K562 (cell line): ENCODE measurements around the gene TSHR. TPM values are rescaled to one million over a fixed set of nuclear protein-coding genes. Genes with fewer than 3 reads are reported as not detected.

ENCODE experiments used
- ATAC-seq: fragments of 200-7000 bp; cut with Tn5 transposase; 3 replicates; pipeline ENCODE4 v1.9.1; 2020; ENCODE audit warnings: moderate library complexity
- BruUV-seq: library from RNA; stranded (reverse); fragments of 400-500 nt; replicated peaks from 2 replicates; lab custom pipeline; 2021; lab: Mats Ljungman, UMichigan
- CTCF ChIA-PET: fragments of 300-600 bp; formaldehyde crosslinking; extraction: SDS; loops from one replicate; lab custom pipeline; 2021; ENCODE audit warnings: low intra/inter-chr PET ratio; lab: Yijun Ruan, JAX
- POLR2A ChIA-PET: fragments of 300-600, 350-650 bp; sonication (Branson Sonifier 250); formaldehyde crosslinking; extraction: SDS; loops from one replicate; lab custom pipeline; 2021; ENCODE audit warnings: antibody characterized with exemption, inconsistent platforms; lab: Yijun Ruan, JAX
- DNase-seq, 4 experiments: peaks; one replicate each; pipeline versions ENCODE4 v3.0.0 to v3.0.0-alpha.2; 2011 to 2018; ENCODE audit warnings: low spot score in 3 of 4, mixed read lengths in 3 of 4; ENCODE audit errors: extremely low read depth in 1 of 4
- FAIRE-seq: peaks from 2 replicates; lab custom pipeline; 2011; peaks lifted over from hg19 to GRCh38; lab: Jason Lieb, UNC
- H2AFZ ChIP-seq: 2 replicates; pipeline ENCODE4 v1.6.0; 2011; ENCODE audit warnings: low read depth, low read length, control low read depth, inconsistent platforms
- H3K27ac ChIP-seq: fragments of 200-600 bp; 3 replicates; pipeline ENCODE4 v1.8.0; 2011; ENCODE audit warnings: low read depth, mild to moderate bottlenecking, control low read depth, inconsistent platforms, low read length, moderate library complexity, mixed read lengths; ENCODE audit errors: extremely low read depth
- H3K27me3 ChIP-seq, 2 experiments: fragments of 300-600 bp in 1 of 2; 2 replicates in 1 of 2; 3 replicates in 1 of 2; pipeline versions ENCODE4 v1.6.0 to v1.8.0; 2011; ENCODE audit warnings: inconsistent platforms in 2 of 2, low read length in 2 of 2, mild to moderate bottlenecking in 1 of 2, mixed read lengths in 1 of 2, moderate library complexity in 1 of 2; ENCODE audit not compliant: control insufficient read depth in 2 of 2, insufficient read depth in 2 of 2
- H3K36me3 ChIP-seq: fragments of 300-600 bp; 3 replicates; pipeline ENCODE4 v1.8.0; 2011; ENCODE audit warnings: mild to moderate bottlenecking, low read length, inconsistent platforms; ENCODE audit not compliant: control insufficient read depth, insufficient read depth
- H3K4me1 ChIP-seq, 2 experiments: fragments of 200-600 bp in 1 of 2; replicated peaks in 1 of 2; 2 replicates in 1 of 2; 3 replicates in 1 of 2; pipeline versions ENCODE4 v1.5.1 to v1.8.0; 2011; ENCODE audit warnings: inconsistent platforms in 2 of 2, low read length in 2 of 2, mild to moderate bottlenecking in 1 of 2, mixed read lengths in 1 of 2, moderate library complexity in 1 of 2; ENCODE audit not compliant: control insufficient read depth in 2 of 2, insufficient read depth in 2 of 2
- H3K4me2 ChIP-seq: 2 replicates; pipeline ENCODE4 v1.6.1; 2011; ENCODE audit warnings: low read length, control low read depth, inconsistent platforms, mixed read lengths; ENCODE audit not compliant: insufficient read depth
- H3K4me3 ChIP-seq: fragments of 200-600 bp; sonication (generic), shearing (Covaris generic); 2 replicates; pipeline ENCODE4 v1.5.1; 2016; ENCODE audit warnings: control low read depth, inconsistent platforms
- H3K79me2 ChIP-seq: fragments of 200-600 bp; 3 replicates; pipeline ENCODE4 v1.8.0; 2011; ENCODE audit warnings: low read length, inconsistent platforms; ENCODE audit not compliant: control insufficient read depth, insufficient read depth
- H3K9ac ChIP-seq, 2 experiments: 2 replicates each; pipeline versions ENCODE4 v1.6.0 to v1.6.1; 2011; ENCODE audit warnings: low read depth in 2 of 2, low read length in 2 of 2, control low read depth in 1 of 2, inconsistent platforms in 1 of 2, mild to moderate bottlenecking in 1 of 2, mixed read lengths in 1 of 2; ENCODE audit not compliant: insufficient read depth in 1 of 2
- H3K9me1 ChIP-seq: one replicate; pipeline ENCODE4 v1.6.0; 2011; ENCODE audit warnings: inconsistent platforms, mild to moderate bottlenecking, low read length, moderate library complexity; ENCODE audit not compliant: control insufficient read depth, insufficient read depth
- H3K9me3 ChIP-seq: replicated peaks from 2 replicates; pipeline ENCODE4 v1.5.1; 2011; ENCODE audit warnings: low read depth, low read length, inconsistent platforms; ENCODE audit not compliant: control insufficient read depth, insufficient read depth
- H4K20me1 ChIP-seq: replicated peaks from 2 replicates; pipeline ENCODE4 v1.6.1; 2011; ENCODE audit warnings: low read length, inconsistent platforms, mixed read lengths; ENCODE audit not compliant: control insufficient read depth, insufficient read depth
- ARID2 ChIP-seq: fragments of 450-650 bp; IDR thresholded peaks from 2 replicates; pipeline ENCODE4 v1.6.1; 2017; ENCODE audit warnings: antibody characterized with exemption, mild to moderate bottlenecking
- ERF ChIP-seq: fragments of 450-650 bp; formaldehyde crosslinking; IDR thresholded peaks from 2 replicates; pipeline ENCODE4 v1.4.0; 2020; ENCODE audit warnings: mild to moderate bottlenecking, mixed read lengths
- GABPA ChIP-seq: fragments of 200-800 bp; sonication (Bioruptor generic); conservative IDR thresholded peaks from 2 replicates; pipeline ENCODE4 v1.6.1; 2016; ENCODE audit warnings: low read depth, missing genetic modification characterization, missing compliant biosample characterization
- MTA3 ChIP-seq: fragments of 450-650 bp; formaldehyde crosslinking; IDR thresholded peaks from 2 replicates; pipeline ENCODE4 v1.6.1; 2017; ENCODE audit warnings: mild to moderate bottlenecking, borderline replicate concordance
- ZFP36 ChIP-seq: fragments of 150-350 bp; IDR thresholded peaks from 2 replicates; pipeline ENCODE4 v1.6.1; 2018; ENCODE audit warnings: low read length, low read depth; ENCODE audit not compliant: partially characterized antibody
- ZFPM2 ChIP-seq: fragments of 250-450 bp; sonication (Bioruptor Pico); IDR thresholded peaks from 2 replicates; pipeline ENCODE4 v1.5.1; 2022; ENCODE audit warnings: mild to moderate bottlenecking
- ZNF212 ChIP-seq: fragments of 450-650 bp; formaldehyde crosslinking; IDR thresholded peaks from 2 replicates; pipeline ENCODE4 v1.4.0; 2020; ENCODE audit warnings: mild to moderate bottlenecking
- WGBS: fragments of 100-300 bp; shearing (Covaris generic); methylation state at CpG from one replicate; pipeline ENCODE4 v1.1.6; 2016; ENCODE audit warnings: low coverage, mixed read lengths; ENCODE audit not compliant: insufficient coverage; ENCODE audit errors: missing lambda C conversion rate; 5-methylcytosine and 5-hydroxymethylcytosine counted together
- in situ Hi-C: fragments of 300-500 bp; cut with MboI; formaldehyde crosslinking; loops from 4 replicates; pipeline ENCODE4 v1.15.0; 2018; ENCODE audit warnings: inconsistent platforms, mixed read lengths
- intact Hi-C: fragments of 100-400 bp; cut with micrococcal nuclease; formaldehyde crosslinking; loops from 2 replicates; pipeline ENCODE4 v1.14.2; 2022
- polyA plus RNA-seq, 8 experiments: library from polyadenylated mRNA; depleted of rRNA in 4 of 8; stranded (reverse) in 5 of 8; unstranded in 3 of 8; fragments of >200 nt; fragmentation: Nextera tagmentation in 2 of 8; fragmentation: Illumina TruSeq in 1 of 8; extraction: Ambion mirVana in 2 of 8; extraction: Trizol in 1 of 8; gene quantifications; 2 replicates each; pipeline versions ENCODE4 v1.2.1 to v1.2.3, GENCODE V29; 2011 to 2014; ENCODE audit warnings: inconsistent platforms in 1 of 8, missing spikeins in 1 of 8
- total RNA-seq, 7 experiments: library from RNA; depleted of rRNA in 6 of 7; stranded (reverse); fragments of >200 nt in 6 of 7; fragmentation: Illumina TruSeq in 2 of 7; extraction: Trizol in 2 of 7; gene quantifications; 2 replicates each; pipeline versions ENCODE4 v1.2.1 to v1.2.3, GENCODE V29; 2011 to 2021; ENCODE audit warnings: low replicate concordance in 1 of 7

TSHR gene
- total and polyA plus RNA-seq, 9 of the 15 experiments (the other 6 are each of a cell fraction or from before 2014, with no cell fraction given), result 0.01 to 0.10 TPM; not detected in 7

GRCh38 chr14:81042438-81042837 lies 87.0 kb downstream of the TSHR start:
- no peak overlapping the region for H3K4me2 ChIP-seq
- 0% methylated on average over 1 of the region's 1 CpG for WGBS
- H2AFZ ChIP-seq, result no peak overlapping the region
- no peaks in the 10 kb centered on the region for H3K9me1 ChIP-seq
- DNase-seq, result no peak
- no peaks in the 10 kb centered on the region for H4K20me1 ChIP-seq
- intact Hi-C loops, result no loop called here
- no peaks in the 10 kb centered on the region for H3K9me3 ChIP-seq
- ChIA-PET POLR2A (no interaction called here), CTCF (no interaction called here)
- no peak overlapping the region for H3K27ac ChIP-seq
- no TSS peak for BruUV-seq
- no peaks in the 10 kb centered on the region for H3K27me3 ChIP-seq
- no peak overlapping the region for H3K4me3 ChIP-seq
- H3K9ac ChIP-seq, result no peak overlapping the region
- no peaks in the 10 kb centered on the region for H3K36me3 ChIP-seq
- in situ Hi-C loops, result no loop called here
- H3K4me1 ChIP-seq, result no peaks in the 10 kb centered on the region
- TF ChIP-seq MTA3 (no peak), ZFPM2 (CRISPR knock-in tag) (no peak), GABPA (tag) (no peak), ZNF212 (CRISPR knock-in tag) (no peak), ERF (CRISPR knock-in tag) (no peak), ZFP36 (no peak)
- no peaks in the 10 kb centered on the region for H3K79me2 ChIP-seq
- ATAC-seq, result no peak
- FAIRE-seq, result no peak

- H3K4me1 ChIP-seq, result no peaks in the 10 kb centered on the region
- 0% methylated on average over 1 of the region's 1 CpG for WGBS
- no peaks in the 10 kb centered on the region for H3K9me3 ChIP-seq
- H3K27ac ChIP-seq, result no peak overlapping the region
- no peaks in the 10 kb centered on the region for H4K20me1 ChIP-seq
- DNase-seq (no peak), FAIRE-seq (no peak), ATAC-seq (no peak)
- no TSS peak for BruUV-seq
- no peak overlapping the region for H3K9ac ChIP-seq
- POLR2A ChIA-PET, result no interaction called here
- no peak for TF ChIP-seq ARID2
- intact Hi-C loops (no loop called here), in situ Hi-C loops (no loop called here)
- H3K79me2 ChIP-seq, result no peaks in the 10 kb centered on the region
- H3K4me2 ChIP-seq, result no peak overlapping the region
- no peaks in the 10 kb centered on the region for H3K9me1 ChIP-seq
- no peak overlapping the region for H3K4me3 ChIP-seq
- H3K27me3 ChIP-seq, result no peaks in the 10 kb centered on the region
- CTCF ChIA-PET, result no interaction called here
- no peak overlapping the region for H2AFZ ChIP-seq
- H3K36me3 ChIP-seq, result no peaks in the 10 kb centered on the region
These were observed 96.1 kb downstream of the TSHR start for GRCh38 chr14:81051547-81051946.
